HG03175 (cell line): ENCODE data around the gene CENPQ.
A peak's percentile ranks its signal among the peaks of the same experiment; 100 is the strongest.
"Not testable (repeated sequence)": the region's sequence is repeated elsewhere in the genome, so short reads cannot be mapped to it uniquely, and the experiment has no call there.

ENCODE experiments used
- ATAC-seq: cut with Tn5 transposase; IDR thresholded peaks from one replicate; pipeline ENCODE4 v1.9.1; 2021; ENCODE audit warnings: mild to moderate bottlenecking, moderate library complexity; ENCODE audit not compliant: unreplicated experiment

Gene CENPQ, protein sequence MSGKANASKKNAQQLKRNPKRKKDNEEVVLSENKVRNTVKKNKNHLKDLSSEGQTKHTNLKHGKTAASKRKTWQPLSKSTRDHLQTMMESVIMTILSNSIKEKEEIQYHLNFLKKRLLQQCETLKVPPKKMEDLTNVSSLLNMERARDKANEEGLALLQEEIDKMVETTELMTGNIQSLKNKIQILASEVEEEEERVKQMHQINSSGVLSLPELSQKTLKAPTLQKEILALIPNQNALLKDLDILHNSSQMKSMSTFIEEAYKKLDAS

DNA sequence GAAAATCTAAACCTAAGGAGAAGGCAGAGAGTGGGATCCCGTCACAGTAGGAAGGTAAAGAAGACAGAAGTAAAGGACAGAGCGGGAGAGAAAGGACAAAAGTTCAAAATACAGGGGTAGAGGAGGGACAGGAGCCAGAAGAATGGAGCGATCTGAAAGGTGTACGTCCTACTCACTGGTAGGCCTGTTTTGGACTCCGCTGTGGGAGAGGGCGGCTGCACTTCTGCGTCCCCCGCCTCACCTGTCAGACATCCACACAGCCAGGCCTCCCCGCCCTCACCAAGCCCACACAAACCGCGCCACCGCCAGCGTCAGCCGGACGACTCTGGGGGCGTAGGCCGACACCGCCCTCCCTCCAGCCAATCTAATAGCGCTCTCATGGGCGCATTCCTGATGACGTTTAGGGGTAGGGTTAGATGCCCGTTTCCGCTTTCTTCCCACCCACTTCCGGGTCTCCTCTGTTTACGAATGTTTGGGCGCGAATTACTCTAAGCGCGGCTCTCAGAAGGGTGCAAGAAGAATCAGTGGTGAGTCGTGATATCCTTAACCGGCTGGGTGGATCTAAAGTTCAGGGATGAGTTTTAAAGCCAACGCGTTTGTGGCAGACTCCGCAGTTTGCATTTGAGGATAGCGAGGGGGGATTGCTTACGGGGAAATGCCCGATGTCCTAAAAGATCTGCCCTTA, at the start of gene CENPQ, which contains the start of gene MMUT:
TSS of gene CENPQ (plus strand) at position 444 of the 685 bp plus-strand sequence. CDS start 6,807 bp downstream, outside the sequence.
TSS of gene MMUT (minus strand) at position 327 of the 685 bp plus-strand sequence. CDS start 3,787 bp downstream, outside the sequence.
- ATAC-seq = peak; percentile 98

DNA sequence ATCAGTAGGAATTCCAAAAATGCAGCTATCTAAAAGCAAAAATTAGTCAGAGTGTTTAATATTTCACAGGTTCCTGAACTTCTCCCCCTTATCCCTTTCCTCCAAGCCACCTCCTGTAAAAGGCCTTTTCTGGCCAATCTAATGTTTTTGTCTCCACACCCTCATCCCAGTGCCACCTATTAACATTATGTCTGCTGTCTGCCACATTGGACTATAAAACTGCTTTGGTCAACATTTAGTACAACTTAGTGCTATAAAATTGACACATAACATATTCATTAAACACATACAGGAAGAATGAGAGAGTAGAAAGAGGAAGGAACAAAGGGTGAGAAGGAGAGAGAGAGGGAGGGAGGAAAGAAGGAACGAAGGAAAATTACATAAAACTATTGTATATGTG, 47.8 kb upstream of the CENPQ start:
- ATAC-seq = no peak

DNA sequence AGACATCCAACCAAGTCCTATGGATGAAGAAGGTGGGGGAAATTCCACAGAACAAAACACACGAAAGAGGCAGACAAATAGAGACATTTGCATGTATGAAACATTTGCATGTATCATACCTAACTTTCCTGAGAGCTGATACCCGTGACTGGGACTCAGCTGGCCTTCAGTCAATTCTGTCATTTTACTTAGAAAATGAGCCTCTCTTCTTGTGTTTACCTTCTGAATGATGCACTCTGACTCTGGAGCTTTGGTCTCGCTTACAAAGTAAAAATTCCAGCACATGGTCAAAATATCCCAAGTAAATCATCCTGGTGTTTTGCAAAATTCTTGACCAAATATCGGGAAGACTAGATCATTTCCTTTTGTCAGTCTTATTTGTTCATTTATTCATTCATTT, 47.0 kb upstream of the CENPQ start:
- no peak for ATAC-seq

DNA sequence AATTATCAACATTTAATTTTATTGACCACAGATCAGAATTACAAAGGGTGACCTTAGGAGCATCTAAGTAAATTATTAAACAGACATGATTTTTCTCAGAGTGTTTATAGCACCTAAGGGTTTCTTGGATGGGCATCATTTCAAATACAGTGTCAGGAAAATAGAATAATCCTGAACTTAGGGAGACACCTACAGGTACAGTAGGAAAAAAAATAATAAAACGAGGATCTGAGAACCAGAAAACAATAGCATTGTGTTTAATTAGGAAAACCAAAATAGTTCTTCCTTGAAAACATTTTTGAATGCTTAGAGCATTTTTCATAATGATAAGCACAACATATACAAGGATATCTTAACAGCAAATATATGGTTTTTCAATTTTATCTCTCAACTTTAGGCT, 39.4 kb upstream of the CENPQ start:
- no peak for ATAC-seq

DNA sequence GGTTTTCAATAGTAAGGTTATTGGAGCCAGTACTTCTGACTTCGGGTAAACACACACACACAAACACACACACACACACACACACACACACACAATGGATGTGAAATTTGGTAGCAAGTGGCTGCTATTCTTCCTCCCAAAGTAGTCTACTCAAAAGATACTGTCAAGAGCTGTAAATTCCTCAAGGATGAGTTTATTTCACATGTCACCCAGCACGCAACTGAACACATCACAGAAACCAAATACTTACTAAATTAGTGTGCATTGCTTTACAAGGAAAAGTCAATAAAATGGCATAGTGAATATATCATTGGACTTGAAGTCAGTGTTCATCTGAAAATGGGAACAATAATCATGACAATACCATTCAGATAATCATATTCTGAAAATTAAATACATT, 33.0 kb upstream of the CENPQ start:
- ATAC-seq = no peak

DNA sequence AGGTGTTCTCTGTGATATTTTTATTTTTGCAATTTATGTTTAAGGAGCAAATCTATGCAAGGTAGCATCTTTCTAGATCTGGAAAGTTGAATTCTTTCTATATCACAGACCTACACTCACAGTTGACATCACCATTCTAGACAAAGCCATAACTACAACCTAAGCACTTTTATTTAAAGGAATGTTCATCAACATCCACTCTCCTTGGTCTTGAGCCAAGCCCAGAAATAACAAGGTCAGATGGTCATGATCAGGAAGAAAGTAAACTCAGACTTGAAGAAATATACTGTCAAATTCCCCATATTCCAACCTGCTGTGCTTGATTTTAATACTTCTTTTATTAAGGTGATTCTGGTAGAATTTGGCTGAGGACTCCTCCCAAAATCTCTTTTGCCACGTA, 32.3 kb upstream of the CENPQ start:
- ATAC-seq = no peak

DNA sequence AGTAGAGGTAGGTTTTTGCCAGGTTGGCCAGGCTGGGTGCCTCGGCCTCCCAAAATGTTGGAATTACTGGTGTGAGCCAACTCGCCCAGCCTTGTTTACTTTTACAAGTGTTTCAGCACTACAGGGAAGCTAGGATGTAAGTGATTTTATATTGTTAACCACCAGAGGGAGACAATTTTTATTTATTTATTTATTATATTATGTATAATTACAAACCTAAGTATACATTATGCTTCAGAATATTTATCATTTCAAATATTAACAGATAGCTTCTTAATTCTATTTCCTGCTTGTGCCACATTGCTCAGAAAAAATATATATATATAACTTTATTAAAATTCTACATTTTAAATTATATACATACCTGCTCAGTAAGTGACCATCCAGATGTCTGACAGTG, 9.9 kb upstream of the CENPQ start:
- ATAC-seq = peak; percentile 55

DNA sequence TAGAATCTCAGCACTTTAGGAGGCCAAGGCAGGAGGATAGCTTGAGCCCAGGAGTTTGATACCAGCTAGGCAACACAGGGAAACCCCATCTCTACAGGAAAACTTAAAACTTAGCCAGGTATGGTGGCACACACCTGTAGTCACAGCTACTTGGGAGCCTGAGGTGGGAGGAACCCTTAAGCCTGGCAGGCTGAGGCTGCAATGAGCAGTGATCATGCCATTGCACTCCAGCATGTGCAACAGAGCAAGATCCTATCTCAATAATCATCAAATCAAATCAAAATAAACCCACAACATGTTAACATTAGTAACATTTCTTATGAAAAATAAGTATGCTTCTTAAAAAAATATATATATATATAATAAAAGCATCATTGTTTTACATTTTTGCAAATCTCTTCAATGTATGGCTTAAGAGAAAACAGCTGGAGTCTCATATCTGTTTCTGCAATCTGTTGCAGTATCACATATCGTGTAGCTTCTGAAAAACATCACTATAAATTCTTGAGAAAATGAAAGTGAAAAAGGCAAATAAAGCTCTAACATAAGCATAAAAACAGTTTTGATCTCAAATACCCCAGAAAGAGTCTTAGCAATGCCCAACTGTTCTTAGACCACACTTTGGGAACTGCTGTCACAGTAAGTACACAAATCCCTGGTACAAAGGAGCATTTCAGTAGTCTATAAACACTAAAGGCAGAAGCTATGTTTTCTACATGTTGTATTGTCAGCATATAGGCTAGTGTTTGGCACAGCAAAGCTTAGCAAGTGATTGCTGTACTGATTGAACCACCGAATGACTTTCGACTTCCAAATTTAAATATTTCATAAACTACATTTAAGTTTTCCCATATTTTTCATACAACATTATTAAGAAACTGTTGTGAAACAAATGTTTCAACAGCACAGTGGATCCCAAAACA, 8.1 kb upstream of the CENPQ start:
- peak; percentile 51 for ATAC-seq

DNA sequence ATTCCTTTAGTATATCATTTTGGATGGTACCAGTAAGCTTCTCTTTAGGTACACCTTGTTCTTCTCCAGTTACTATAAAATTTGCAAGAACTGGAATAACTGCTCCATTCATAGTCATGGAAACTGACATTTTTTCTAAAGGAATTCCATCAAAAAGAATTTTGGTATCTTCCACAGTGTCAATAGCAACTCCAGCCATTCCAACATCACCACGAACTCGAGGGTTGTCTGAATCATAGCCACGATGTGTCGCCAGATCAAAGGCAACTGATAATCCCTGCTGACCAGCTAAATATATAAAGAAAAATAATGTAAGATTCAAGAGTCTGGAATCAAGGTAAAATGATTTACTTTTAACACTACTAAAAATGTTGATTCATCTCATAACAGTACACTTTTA, 5.4 kb upstream of the CENPQ start:
- no peak for ATAC-seq

DNA sequence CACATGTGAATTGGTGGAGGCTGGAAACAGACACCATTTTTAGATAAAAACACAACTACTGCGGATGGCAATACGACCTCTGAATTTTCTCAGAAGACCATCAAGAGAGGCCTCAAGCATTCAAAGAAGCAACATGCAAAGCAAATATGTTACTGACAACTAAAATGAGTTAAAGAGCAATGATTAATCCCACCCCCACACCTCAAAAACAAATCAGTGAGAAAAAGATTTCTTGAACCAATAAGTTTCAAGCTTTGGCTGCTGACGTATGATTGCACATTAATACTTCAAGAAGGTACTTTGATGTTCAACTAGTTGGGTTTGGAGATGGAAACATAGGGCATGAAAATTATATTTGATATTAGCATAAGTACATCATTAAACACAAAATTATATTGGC, 1.1 kb upstream of the CENPQ start:
- ATAC-seq = no peak

DNA sequence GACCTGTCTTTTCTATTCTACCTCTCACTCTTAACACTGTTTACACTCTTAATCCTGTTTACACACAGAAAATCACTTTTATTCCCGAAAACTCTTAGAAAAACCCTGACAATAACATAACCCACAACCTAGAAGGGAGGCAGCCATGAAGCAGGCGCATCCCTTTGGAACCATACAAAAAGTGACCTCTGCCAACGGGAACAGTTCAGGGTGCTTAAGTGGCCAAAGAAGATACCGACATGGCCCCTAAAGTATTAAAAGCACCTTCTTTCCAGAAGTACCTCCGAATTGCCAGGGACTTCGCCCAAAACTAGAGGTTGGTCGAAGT, 607 bp upstream of the CENPQ start:
- ATAC-seq = peak; percentile 17

DNA sequence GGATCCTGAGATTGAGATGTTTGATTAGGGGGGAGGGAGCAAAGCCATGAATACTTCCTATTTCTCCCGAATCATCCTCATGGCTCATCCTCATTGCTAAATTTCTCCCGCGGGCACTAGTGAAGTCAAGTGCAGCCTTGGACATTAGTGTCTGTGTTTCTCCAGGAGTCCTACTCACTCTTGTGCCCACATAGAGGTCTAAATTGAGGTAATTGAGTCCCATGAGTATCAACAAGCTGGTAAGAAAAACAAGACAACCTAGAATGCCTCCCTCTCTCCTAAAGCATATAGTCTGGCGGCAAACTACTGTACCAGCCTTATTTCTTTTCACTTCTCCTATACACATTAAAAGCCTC, 420 bp downstream of the CENPQ start:
- peak; percentile 2 for ATAC-seq

DNA sequence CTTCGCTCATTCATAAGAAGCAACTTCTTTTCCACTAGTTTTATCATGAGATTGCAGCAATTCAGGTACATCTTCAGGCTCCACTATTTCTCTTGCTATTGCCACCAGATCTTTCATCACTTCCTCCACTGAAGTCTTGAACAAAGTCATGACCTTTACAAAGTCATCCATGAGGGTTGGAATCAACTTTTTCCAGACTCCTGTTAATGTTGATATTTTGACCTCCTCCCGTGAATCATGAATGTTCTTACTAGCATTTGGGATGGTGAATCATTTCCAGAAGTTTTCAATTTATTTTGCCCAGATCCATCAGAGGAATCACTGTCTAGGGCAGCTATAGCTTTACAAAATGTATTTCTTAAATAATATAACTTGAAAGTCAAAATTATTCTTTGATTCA, 1.5 kb downstream of the CENPQ start:
- ATAC-seq = no peak

DNA sequence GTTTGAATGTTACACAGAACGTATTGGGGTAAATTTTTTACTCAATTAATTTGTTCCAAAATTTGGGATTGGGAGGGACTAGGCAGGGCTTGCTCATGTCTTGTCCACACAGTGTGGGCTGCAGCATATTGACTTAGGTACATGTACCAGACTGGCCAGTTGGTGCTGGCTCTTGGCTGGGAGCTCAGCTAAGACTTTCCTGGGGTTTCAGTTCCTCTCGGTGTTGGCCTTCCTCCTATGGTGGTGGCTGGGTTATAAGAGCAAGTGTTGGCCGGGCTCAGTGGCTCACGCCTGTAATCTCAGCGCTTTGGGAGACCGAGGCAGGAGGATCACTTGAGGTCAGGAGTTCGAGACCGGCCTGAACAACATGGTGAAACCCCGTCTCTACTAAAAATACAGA, 4.9 kb downstream of the CENPQ start:
- ATAC-seq = no peak

DNA sequence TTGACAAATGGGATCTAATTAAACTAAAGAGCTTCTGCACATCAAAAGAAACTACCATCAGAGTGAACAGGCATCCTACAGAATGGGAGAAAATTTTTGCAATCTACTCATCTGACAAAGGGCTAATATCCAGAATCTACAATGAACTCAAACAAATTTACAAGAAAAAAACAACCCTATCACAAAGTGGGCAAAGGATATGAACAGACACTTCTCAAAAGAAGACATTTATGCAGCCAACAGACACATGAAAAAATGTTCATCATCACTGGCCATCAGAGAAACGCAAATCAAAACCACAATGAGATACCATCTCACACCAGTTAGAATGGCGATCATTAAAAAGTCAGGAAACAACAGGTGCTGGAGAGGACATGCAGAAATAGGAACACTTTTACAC, 13.4 kb downstream of the CENPQ start:
- ATAC-seq = not testable (repeated sequence)

DNA sequence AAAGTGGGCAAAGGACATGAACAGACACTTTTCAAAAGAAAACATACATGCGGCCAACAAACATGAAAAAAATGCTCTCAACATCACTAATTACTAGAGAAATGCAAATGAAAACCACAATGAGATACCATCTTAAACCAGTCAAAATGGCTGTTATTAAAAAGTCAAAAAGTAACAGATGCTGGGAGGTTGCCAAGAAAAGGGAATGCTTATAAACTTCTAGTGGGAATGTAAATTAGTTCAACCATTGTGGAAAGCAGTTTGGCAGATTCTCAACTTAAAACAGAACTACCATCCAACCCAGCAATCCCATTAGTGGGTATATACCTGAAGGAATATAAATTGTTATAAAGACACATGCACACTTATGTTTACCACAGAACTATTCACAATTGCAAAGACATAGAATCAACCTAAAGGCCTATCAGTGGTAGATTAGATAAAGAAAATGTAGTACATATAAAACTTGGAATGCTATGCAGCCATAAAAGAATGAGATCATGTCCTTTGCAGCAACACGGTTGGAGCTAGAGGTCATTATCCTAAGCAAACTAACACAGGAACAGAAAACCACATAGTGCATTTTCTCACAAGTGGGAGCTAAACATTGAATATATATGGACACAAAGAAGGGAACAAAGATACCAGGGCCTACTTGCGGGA, 16.3 kb downstream of the CENPQ start:
- no peak for ATAC-seq

DNA sequence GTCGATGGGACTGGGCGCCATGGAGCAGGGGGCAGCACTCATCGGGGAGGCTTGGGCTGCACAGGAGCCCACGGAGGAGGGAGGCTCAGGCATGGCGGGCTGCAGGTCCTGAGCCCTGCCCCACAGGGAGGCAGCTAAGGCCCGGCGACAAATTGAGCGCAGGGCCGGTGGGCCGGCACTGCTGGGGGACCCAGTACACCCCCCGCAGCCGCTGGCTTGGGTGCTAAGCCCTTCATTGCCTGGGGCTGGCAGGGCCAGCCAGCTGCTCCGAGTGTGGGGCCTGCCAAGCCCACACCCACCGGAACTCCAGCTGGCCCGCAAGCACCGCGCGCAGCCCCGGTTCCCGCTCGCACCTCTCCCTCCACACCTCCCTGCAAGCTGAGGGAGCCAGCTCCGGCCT, 18.7 kb downstream of the CENPQ start:
- not testable (repeated sequence) for ATAC-seq

DNA sequence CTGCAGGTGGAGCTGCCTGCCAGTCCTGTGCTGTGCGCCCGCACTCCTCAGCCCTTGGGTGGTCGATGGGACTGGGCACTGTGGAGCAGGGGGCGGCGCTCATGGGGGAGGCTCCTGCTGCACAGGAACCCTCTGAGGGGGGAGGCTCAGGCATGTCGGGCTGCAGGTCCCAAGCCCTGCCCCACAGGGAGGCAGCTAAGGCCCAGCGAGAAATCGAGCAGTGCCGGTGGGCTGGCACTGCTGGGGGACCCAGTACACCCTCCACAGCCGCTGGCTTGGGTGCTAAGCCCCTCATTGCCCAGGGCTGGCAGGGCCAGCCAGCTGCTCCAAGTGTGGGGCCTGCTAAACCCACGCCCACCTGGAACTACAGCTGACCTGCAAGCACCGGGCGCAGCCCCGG, 20.2 kb downstream of the CENPQ start:
- ATAC-seq = not testable (repeated sequence)

DNA sequence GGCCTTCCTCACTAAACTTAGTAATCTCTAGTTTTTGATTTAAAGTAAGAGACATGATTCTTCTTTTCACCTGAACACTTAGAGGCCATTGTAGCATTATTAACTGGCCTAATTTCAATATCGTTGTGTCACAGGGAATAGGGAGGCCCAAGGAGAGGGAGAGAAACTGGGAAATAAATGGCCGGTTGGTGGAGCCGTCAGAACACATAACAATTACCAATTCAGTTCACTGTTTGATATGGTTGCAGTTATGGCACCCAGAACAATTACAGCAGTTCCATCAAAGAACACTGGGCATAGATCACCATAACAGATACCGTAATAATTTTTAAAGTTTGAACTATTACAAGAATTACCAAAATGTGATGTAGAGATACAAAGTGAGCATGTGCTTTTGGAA, 27.5 kb downstream of the CENPQ start:
- ATAC-seq = no peak

DNA sequence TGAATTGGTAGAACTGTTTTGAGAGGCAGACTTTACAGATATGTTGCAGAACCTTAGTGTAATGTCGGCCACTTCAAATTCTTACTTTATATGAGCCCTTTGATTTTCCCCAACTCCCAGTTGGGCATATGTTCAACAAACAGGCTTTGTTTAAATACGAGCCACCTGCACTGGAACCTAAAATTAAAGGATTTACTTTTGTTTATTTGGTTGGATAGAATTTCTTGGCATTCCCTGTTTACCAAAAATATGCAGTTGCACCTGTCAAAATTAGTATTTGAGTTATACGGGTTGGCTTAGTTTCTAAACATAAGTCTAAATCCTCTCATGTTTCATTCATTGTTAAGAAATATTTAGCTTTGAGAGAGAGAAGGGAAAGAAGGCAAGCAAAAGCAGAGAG, 34.1 kb downstream of the CENPQ start:
- ATAC-seq = no peak

DNA sequence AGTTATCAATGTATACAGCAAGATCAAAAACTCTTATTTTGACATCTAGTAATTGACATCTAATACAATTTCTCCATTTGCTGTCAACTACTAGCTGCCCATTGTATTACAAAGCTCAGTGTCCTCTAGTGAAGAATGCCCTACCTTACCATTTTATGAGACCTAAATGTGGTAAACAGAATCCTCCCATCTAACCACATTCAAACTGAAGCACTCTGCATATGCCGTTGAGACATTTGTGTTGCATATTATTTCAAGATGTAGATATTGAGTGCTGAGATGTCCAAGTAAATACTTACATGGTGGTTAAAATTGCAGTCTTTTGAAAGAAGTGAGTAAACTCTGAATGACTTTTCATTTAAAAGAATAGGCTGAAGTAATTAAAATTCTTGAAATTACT, 36.0 kb downstream of the CENPQ start:
- no peak for ATAC-seq
